GM12891 (cell line): Measurements from ENCODE around the gene NRSN2.

Experiments
- PAX5 ChIP-seq: IDR thresholded peaks from 2 replicates; pipeline ENCODE4 v1.6.1; 2011; ENCODE audit warnings: low read length, moderate library complexity, mild to moderate bottlenecking; ENCODE audit not compliant: insufficient read depth, severe bottlenecking
- POLR2A ChIP-seq: IDR thresholded peaks from 2 replicates; pipeline ENCODE4 v1.6.1; 2011; ENCODE audit warnings: low read depth, low read length, control low read depth
- POLR2AphosphoS5 ChIP-seq: IDR thresholded peaks from 2 replicates; pipeline ENCODE4 v1.6.1; 2011; ENCODE audit warnings: low read depth, low read length, control low read depth
- TAF1 ChIP-seq: IDR thresholded peaks from 2 replicates; pipeline ENCODE4 v1.6.1; 2011; ENCODE audit warnings: low read depth, low read length, control low read depth

GRCh38 chr20:308427-309038, 38.4 kb upstream of the NRSN2 start:
- no peak for TF ChIP-seq POLR2A
- TF ChIP-seq POLR2AphosphoS5: no peak
- TF ChIP-seq PAX5: no peak
- TF ChIP-seq TAF1: no peak
